ENCODE data around the gene PCMTD2.
"Not testable (repeated sequence)": the region's sequence is repeated elsewhere in the genome, so short reads cannot be mapped to it uniquely, and the experiment has no call there.

DNA sequence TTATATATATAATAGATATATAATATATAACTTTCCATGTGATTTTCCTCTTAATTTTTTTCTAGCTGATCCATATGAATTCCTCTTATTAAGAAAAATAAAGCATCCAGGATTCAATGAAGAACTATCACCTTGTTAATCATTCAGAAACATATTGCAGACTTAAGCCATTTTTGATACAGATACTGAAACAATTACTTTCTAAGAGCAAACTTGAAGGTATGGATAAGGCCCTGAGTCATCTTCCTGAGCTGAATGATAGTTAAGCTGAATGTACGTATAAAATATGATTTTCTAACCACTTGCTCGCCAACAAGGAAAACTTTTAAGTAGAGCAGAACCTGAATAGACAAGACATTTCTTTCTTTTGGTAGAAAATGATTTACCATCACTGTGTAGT is 47.5 kb downstream of the PCMTD2 start:
- TF ChIP-seq, protein P1, sequence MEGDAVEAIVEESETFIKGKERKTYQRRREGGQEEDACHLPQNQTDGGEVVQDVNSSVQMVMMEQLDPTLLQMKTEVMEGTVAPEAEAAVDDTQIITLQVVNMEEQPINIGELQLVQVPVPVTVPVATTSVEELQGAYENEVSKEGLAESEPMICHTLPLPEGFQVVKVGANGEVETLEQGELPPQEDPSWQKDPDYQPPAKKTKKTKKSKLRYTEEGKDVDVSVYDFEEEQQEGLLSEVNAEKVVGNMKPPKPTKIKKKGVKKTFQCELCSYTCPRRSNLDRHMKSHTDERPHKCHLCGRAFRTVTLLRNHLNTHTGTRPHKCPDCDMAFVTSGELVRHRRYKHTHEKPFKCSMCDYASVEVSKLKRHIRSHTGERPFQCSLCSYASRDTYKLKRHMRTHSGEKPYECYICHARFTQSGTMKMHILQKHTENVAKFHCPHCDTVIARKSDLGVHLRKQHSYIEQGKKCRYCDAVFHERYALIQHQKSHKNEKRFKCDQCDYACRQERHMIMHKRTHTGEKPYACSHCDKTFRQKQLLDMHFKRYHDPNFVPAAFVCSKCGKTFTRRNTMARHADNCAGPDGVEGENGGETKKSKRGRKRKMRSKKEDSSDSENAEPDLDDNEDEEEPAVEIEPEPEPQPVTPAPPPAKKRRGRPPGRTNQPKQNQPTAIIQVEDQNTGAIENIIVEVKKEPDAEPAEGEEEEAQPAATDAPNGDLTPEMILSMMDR (IDR thresholded peaks at IDR 0.05; ENCODE audit: low read length): not testable (repeated sequence)
- TF ChIP-seq EZH2 (IDR thresholded peaks at IDR 0.05; ENCODE audit: borderline replicate concordance, low read length): not testable (repeated sequence)
